ENCODE results near the gene EDC4. TPM values are rescaled to one million over a fixed set of nuclear protein-coding genes. Genes with fewer than 3 reads are reported as not detected.

EDC4 gene
- total RNA-seq, 1 donor from 2014 or later = 64.8 TPM

DNA sequence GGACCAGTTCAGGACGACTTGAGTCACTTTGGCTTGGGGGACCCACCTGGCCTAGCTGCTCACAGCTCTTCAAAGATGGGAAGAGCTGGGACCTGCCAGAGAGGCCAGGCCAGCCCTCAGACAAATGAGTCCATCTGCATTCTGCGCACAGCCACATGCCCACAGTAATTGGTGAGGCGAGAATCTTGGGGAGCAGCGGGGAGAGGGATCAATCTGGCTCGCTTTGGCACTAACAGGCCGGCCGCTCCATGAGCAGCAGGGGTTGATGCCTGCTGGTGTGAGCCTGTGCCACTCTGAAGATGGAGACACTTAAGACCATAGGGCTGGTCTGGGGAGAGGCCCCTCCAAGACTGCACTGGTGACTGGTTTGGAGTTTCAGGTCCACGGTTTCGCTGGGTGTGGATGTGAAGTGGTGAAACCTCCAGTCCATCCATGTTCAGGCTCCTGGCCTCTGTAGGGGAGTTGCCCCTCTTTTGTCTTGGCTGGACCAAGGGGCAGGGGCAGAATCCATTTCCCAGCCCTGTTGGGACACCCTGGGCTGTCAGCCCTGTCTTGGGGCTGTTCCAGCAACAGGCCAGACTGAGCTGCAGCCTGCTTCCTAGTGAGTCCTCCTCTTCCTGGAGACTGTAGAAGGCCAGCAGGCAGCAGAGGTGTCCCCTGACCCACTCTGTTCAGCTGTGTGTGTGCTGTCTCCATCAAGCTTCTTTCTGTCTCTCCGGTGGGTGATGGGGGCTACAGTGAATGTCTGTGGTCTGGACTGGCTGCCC, 51.5 kb downstream of the EDC4 start:
- FAIRE-seq = no peak
- Histone ChIP-seq H3K9me3 (ENCODE audit: insufficient read depth, low read depth, low read length) (no peaks in the 10 kb centered on the region), H3K4me1 (ENCODE audit: insufficient read depth, low read length) (no peaks in the 10 kb centered on the region), H3K4me3 (ENCODE audit: insufficient read depth, low read depth, low read length) (no peak overlapping the region), H3K4me2 (ENCODE audit: low read length) (no peak overlapping the region), H3K27ac (ENCODE audit: low read depth, low read length) (no peak overlapping the region), H3K27me3 (ENCODE audit: insufficient read depth, low read length) (no peaks in the 10 kb centered on the region), H4K20me1 (ENCODE audit: insufficient read depth, low read length) (peaks cover 89% of the 10 kb centered on the region), H3K79me2 (ENCODE audit: insufficient read depth, low read length) (peaks cover 13% of the 10 kb centered on the region), H2AFZ (ENCODE audit: low read depth, low read length) (no peak overlapping the region), H3K9ac (ENCODE audit: low read length) (no peak overlapping the region), H3K36me3 (ENCODE audit: insufficient read depth, low read length) (no peaks in the 10 kb centered on the region)
- no peak for DNase-seq (ENCODE audit: low read depth)
- TF ChIP-seq EZH2 (IDR thresholded peaks at IDR 0.05; ENCODE audit: insufficient read depth, low read length) (no peak), CTCF (IDR thresholded peaks at IDR 0.05; ENCODE audit: insufficient read depth, low read depth, low read length) (no peak)
- H3K27ac Mint-ChIP-seq (ENCODE audit: unreplicated experiment) = no peak overlapping the region
- H3K4me1 Mint-ChIP-seq (ENCODE audit: low read depth, unreplicated experiment) = peaks cover 9% of the 10 kb centered on the region
- H3K4me3 Mint-ChIP-seq (ENCODE audit: unreplicated experiment) = no peak overlapping the region
- peaks cover 6% of the 10 kb centered on the region for H3K36me3 Mint-ChIP-seq (ENCODE audit: low read depth, unreplicated experiment)
- H3K27me3 Mint-ChIP-seq (ENCODE audit: low read depth, unreplicated experiment) = no peaks in the 10 kb centered on the region
- H3K9me3 Mint-ChIP-seq (ENCODE audit: unreplicated experiment) = no peaks in the 10 kb centered on the region

DNA sequence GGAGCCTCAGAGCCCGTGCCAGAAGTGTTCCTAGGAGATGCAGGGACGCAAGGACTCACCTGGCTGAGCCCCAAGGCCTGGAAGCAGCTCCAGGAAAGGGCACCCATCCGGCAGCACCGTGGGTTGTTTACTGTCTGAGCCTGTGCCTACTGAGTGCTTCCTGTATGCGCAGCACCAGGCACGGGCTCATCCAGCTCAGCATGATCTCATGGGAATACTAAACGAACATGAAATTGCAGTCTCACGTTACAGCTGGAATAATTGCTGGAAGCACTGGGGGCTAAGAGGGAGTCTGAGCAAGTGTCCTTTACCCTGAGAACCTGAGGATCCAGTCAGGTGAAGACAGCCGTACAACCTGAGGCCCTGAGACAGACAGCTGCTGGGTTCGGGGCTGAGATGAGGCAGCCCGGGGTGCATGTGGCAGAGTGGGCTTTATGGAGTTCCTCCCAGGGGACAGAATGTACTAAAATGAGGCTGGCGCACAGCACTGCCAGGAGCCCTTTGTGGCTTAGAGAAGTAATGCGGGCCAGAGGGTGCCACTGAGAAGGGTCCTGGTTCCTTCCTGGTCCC, 53.4 kb downstream of the EDC4 start:
- Histone ChIP-seq H3K79me2 (ENCODE audit: insufficient read depth, low read length) (peaks cover 6% of the 10 kb centered on the region), H3K4me3 (ENCODE audit: insufficient read depth, low read depth, low read length) (no peak overlapping the region), H2AFZ (ENCODE audit: low read depth, low read length) (no peak overlapping the region), H3K9me3 (ENCODE audit: insufficient read depth, low read depth, low read length) (no peaks in the 10 kb centered on the region), H3K27me3 (ENCODE audit: insufficient read depth, low read length) (no peaks in the 10 kb centered on the region), H3K9ac (ENCODE audit: low read length) (no peak overlapping the region), H3K4me1 (ENCODE audit: insufficient read depth, low read length) (no peaks in the 10 kb centered on the region), H3K4me2 (ENCODE audit: low read length) (no peak overlapping the region), H3K27ac (ENCODE audit: low read depth, low read length) (no peak overlapping the region), H3K36me3 (ENCODE audit: insufficient read depth, low read length) (peaks cover 3% of the 10 kb centered on the region), H4K20me1 (ENCODE audit: insufficient read depth, low read length) (peaks cover 73% of the 10 kb centered on the region)
- Mint-ChIP-seq H3K4me1 (ENCODE audit: low read depth, unreplicated experiment) (peaks cover 9% of the 10 kb centered on the region), H3K36me3 (ENCODE audit: low read depth, unreplicated experiment) (peaks cover 16% of the 10 kb centered on the region), H3K27ac (ENCODE audit: unreplicated experiment) (no peak overlapping the region), H3K9me3 (ENCODE audit: unreplicated experiment) (no peaks in the 10 kb centered on the region), H3K4me3 (ENCODE audit: unreplicated experiment) (no peak overlapping the region), H3K27me3 (ENCODE audit: low read depth, unreplicated experiment) (no peaks in the 10 kb centered on the region)
- FAIRE-seq (no peak), DNase-seq (ENCODE audit: low read depth) (no peak)
- TF ChIP-seq EZH2 (IDR thresholded peaks at IDR 0.05; ENCODE audit: insufficient read depth, low read length) (no peak), CTCF (IDR thresholded peaks at IDR 0.05; ENCODE audit: insufficient read depth, low read depth, low read length) (no peak)
